ENCODE results near the gene CEP250.

CEP250 gene

GRCh38 chr20:35564905-35565304, 109.5 kb downstream of the CEP250 start:
- no peak for DNase-seq (ENCODE audit: low read depth)

- no peak for DNase-seq (ENCODE audit: low read depth)
These were observed 113.2 kb downstream of the CEP250 start for GRCh38 chr20:35568645-35569044.

Measured in stimulated activated CD8-positive, alpha-beta memory T cell treated with anti-CD3 and anti-CD28 coated beads, Interleukin-7, amount 100 ng/mL, for 24 hours (primary cell).